H1 (cell line): ENCODE measurements around the gene ATP11C. TPM values are rescaled to one million over a fixed set of nuclear protein-coding genes. Genes with fewer than 3 reads are reported as not detected.

ENCODE experiments used
- CTCF ChIA-PET: fragments of 300-600 bp; sonication (Branson Sonifier 250); formaldehyde crosslinking; loops from one replicate; lab custom pipeline; 2021; ENCODE audit not compliant: partially characterized antibody; lab: Charles Lee
- POLR2A ChIA-PET: fragments of 300-600 bp; sonication (Branson Sonifier 250); formaldehyde crosslinking; loops from one replicate; lab custom pipeline; 2021; ENCODE audit warnings: inconsistent platforms; ENCODE audit not compliant: partially characterized antibody; lab: Charles Lee
- DNase-seq, 2 experiments: peaks; one replicate each; pipeline versions ENCODE4 v3.0.0 to v3.0.0-alpha.2; 2010 to 2022; ENCODE audit warnings: low spot score in 2 of 2, low read depth in 1 of 2, mixed read lengths in 1 of 2
- FAIRE-seq: peaks from 2 replicates; lab custom pipeline; 2011; peaks lifted over from hg19 to GRCh38; lab: Jason Lieb, UNC
- H2AFZ ChIP-seq: 2 replicates; pipeline ENCODE4 v1.8.1; 2012; ENCODE audit warnings: low read length, inconsistent platforms
- H2AK5ac ChIP-seq: 2 replicates; pipeline ENCODE4 v1.6.1; 2013; ENCODE audit warnings: low read depth, low read length
- H2BK120ac ChIP-seq: replicated peaks from 2 replicates; pipeline ENCODE3; 2013; ENCODE audit warnings: low read depth, low read length, inconsistent platforms
- H2BK12ac ChIP-seq: 2 replicates; pipeline ENCODE4 v1.6.1; 2013; ENCODE audit warnings: low read depth, low read length
- H2BK15ac ChIP-seq: 2 replicates; pipeline ENCODE4 v1.6.1; 2013; ENCODE audit warnings: low read length
- H2BK20ac ChIP-seq: 2 replicates; pipeline ENCODE4 v1.6.1; 2013; ENCODE audit warnings: low read length
- H2BK5ac ChIP-seq: 2 replicates; pipeline ENCODE4 v1.6.1; 2013; ENCODE audit warnings: low read depth, low read length
- H3K14ac ChIP-seq: 2 replicates; pipeline ENCODE4 v1.6.1; 2013; ENCODE audit warnings: inconsistent platforms; ENCODE audit not compliant: insufficient read length
- H3K18ac ChIP-seq: 2 replicates; pipeline ENCODE4 v1.6.1; 2013; ENCODE audit warnings: low read length; ENCODE audit errors: extremely low read depth
- H3K23ac ChIP-seq: 2 replicates; pipeline ENCODE4 v1.6.1; 2013; ENCODE audit warnings: inconsistent platforms; ENCODE audit not compliant: insufficient read length
- H3K23me2 ChIP-seq: 2 replicates; pipeline ENCODE4 v1.6.1; 2013; ENCODE audit warnings: low read depth, low read length
- H3K27ac ChIP-seq: 2 replicates; pipeline ENCODE4 v1.6.1; 2011; ENCODE audit warnings: low read depth, low read length, inconsistent platforms
- H3K27me3 ChIP-seq, 4 experiments: replicated peaks in 1 of 4; 1 replicate in 1 of 4; 2 replicates in 3 of 4; pipeline versions ENCODE4 v1.6.1 to v1.8.1; 2011 to 2013; ENCODE audit warnings: low read length in 3 of 4, mild to moderate bottlenecking in 3 of 4, inconsistent platforms in 2 of 4, mixed read lengths in 2 of 4, moderate library complexity in 1 of 4; ENCODE audit not compliant: control insufficient read depth in 3 of 4, insufficient read depth in 3 of 4; ENCODE audit errors: extremely low read depth in 1 of 4
- H3K36me3 ChIP-seq, 4 experiments: 2 replicates each; pipeline versions ENCODE4 v1.6.1 to v1.8.1; 2011 to 2013; ENCODE audit warnings: mild to moderate bottlenecking in 4 of 4, low read length in 3 of 4, moderate library complexity in 2 of 4, control low read depth in 1 of 4, inconsistent platforms in 1 of 4; ENCODE audit not compliant: insufficient read depth in 4 of 4, control insufficient read depth in 2 of 4
- H3K4ac ChIP-seq: replicated peaks from 2 replicates; pipeline ENCODE3; 2013; ENCODE audit warnings: low read length, low read depth, mixed read lengths, inconsistent platforms; ENCODE audit not compliant: insufficient read length
- H3K4me1 ChIP-seq, 4 experiments: replicated peaks in 1 of 4; 1 replicate in 1 of 4; 2 replicates in 3 of 4; pipeline versions ENCODE4 v1.6.1 to v1.8.1; 2011 to 2013; ENCODE audit warnings: low read length in 3 of 4, inconsistent platforms in 2 of 4, mixed read lengths in 1 of 4; ENCODE audit not compliant: insufficient read depth in 4 of 4, control insufficient read depth in 3 of 4
- H3K4me2 ChIP-seq, 2 experiments: 2 replicates each; pipeline versions ENCODE4 v1.6.1 to v1.8.1; 2011 to 2013; ENCODE audit warnings: low read depth in 2 of 2, low read length in 2 of 2, control low read depth in 1 of 2, inconsistent platforms in 1 of 2, mild to moderate bottlenecking in 1 of 2; ENCODE audit not compliant: insufficient read depth in 1 of 2
- H3K4me3 ChIP-seq, 4 experiments: fragments of 200-600, 300-600 bp in 1 of 4; sonication (generic), shearing (Covaris generic), sonication (Bioruptor Twin) in 1 of 4; 2 replicates each; pipeline versions ENCODE4 v1.5.1 to v1.8.1; 2011 to 2016; ENCODE audit warnings: low read length in 4 of 4, low read depth in 3 of 4, control low read depth in 2 of 4, inconsistent platforms in 2 of 4, mild to moderate bottlenecking in 2 of 4, mixed read lengths in 1 of 4, moderate library complexity in 1 of 4; ENCODE audit not compliant: insufficient read depth in 2 of 4; ENCODE audit errors: extremely low read depth in 1 of 4
- H3K56ac ChIP-seq: replicated peaks from 2 replicates; pipeline ENCODE3; 2013; ENCODE audit warnings: low read depth, mild to moderate bottlenecking, mixed read lengths, low read length, inconsistent platforms; ENCODE audit not compliant: insufficient read length
- H3K79me1 ChIP-seq: 2 replicates; pipeline ENCODE4 v1.6.1; 2013; ENCODE audit warnings: low read depth, low read length, control low read depth
- H3K79me2 ChIP-seq, 2 experiments: 2 replicates each; pipeline versions ENCODE4 v1.6.1 to v1.8.1; 2012 to 2013; ENCODE audit warnings: low read length in 2 of 2, mild to moderate bottlenecking in 2 of 2, inconsistent platforms in 1 of 2; ENCODE audit not compliant: insufficient read depth in 2 of 2, control insufficient read depth in 1 of 2
- H3K9ac ChIP-seq, 4 experiments: replicated peaks in 1 of 4; 1 replicate in 1 of 4; 2 replicates in 3 of 4; pipeline versions ENCODE4 v1.6.1 to v1.8.1; 2011 to 2013; ENCODE audit warnings: low read depth in 3 of 4, low read length in 3 of 4, control low read depth in 2 of 4, mild to moderate bottlenecking in 2 of 4, moderate library complexity in 2 of 4, inconsistent platforms in 1 of 4; ENCODE audit errors: extremely low read depth in 1 of 4
- H3K9me3 ChIP-seq, 2 experiments: 2 replicates each; pipeline versions ENCODE4 v1.6.1 to v1.8.1; 2012 to 2013; ENCODE audit warnings: mild to moderate bottlenecking in 2 of 2, moderate library complexity in 2 of 2, control low read depth in 1 of 2, inconsistent platforms in 1 of 2, low read depth in 1 of 2, low read length in 1 of 2, mixed read lengths in 1 of 2; ENCODE audit not compliant: insufficient read depth in 2 of 2
- H4K20me1 ChIP-seq, 2 experiments: replicated peaks in 1 of 2; 2 replicates each; pipeline versions ENCODE3 to v1.8.1; 2011 to 2013; ENCODE audit warnings: inconsistent platforms in 2 of 2, low read length in 2 of 2, mild to moderate bottlenecking in 1 of 2; ENCODE audit not compliant: insufficient read depth in 2 of 2, control insufficient read depth in 1 of 2
- H4K5ac ChIP-seq: 2 replicates; pipeline ENCODE4 v1.6.1; 2013; ENCODE audit warnings: low read length, low read depth, mixed read lengths, inconsistent platforms; ENCODE audit not compliant: insufficient read length
- H4K8ac ChIP-seq: 2 replicates; pipeline ENCODE4 v1.8.0; 2013; ENCODE audit warnings: mild to moderate bottlenecking, moderate library complexity, low read length, inconsistent platforms; ENCODE audit not compliant: insufficient read depth; ENCODE audit errors: extremely low read depth
- H4K91ac ChIP-seq: replicated peaks from 2 replicates; pipeline ENCODE3; 2013; ENCODE audit warnings: low read length, mixed read lengths, inconsistent platforms; ENCODE audit not compliant: insufficient read length
- E2F6 ChIP-seq: IDR thresholded peaks from 2 replicates; pipeline ENCODE4 v1.6.1; 2012; ENCODE audit warnings: inconsistent platforms
- EP300 ChIP-seq, 2 experiments: IDR thresholded peaks; 1 replicate in 1 of 2; 2 replicates in 1 of 2; pipeline ENCODE4 v1.6.1; 2011 to 2012; ENCODE audit warnings: low read depth in 2 of 2, low read length in 2 of 2, mild to moderate bottlenecking in 2 of 2, borderline replicate concordance in 1 of 2, inconsistent platforms in 1 of 2, moderate library complexity in 1 of 2
- FOSL1 ChIP-seq: IDR thresholded peaks from 2 replicates; pipeline ENCODE4 v1.6.1; 2011; ENCODE audit warnings: mild to moderate bottlenecking, low read depth, low read length, moderate library complexity; ENCODE audit not compliant: insufficient read depth
- KDM5A ChIP-seq: fragments of 200-600 bp; IDR thresholded peaks from 2 replicates; pipeline ENCODE4 v1.7.1; 2012; ENCODE audit warnings: mild to moderate bottlenecking, low read length, inconsistent platforms, mixed read lengths
- SIRT6 ChIP-seq: IDR thresholded peaks from one replicate; pipeline ENCODE4 v1.7.1; 2012; ENCODE audit warnings: low read length, inconsistent platforms
- WGBS, 2 experiments: shearing (Covaris generic) in 1 of 2; methylation state at CpG; one replicate each; pipeline versions ENCODE4 v1.1.6 to v1.1.7; 2013 to 2015; ENCODE audit warnings: low lambda C conversion rate in 2 of 2, mixed read lengths in 2 of 2, inconsistent platforms in 1 of 2, low coverage in 1 of 2, missing lambda C conversion rate in 1 of 2; ENCODE audit not compliant: insufficient replicate concordance in 2 of 2, insufficient coverage in 1 of 2, insufficient read length in 1 of 2; ENCODE audit errors: extremely low coverage in 1 of 2, missing lambda C conversion rate in 1 of 2; 5-methylcytosine and 5-hydroxymethylcytosine counted together
- polyA plus RNA-seq, 7 experiments: library from polyadenylated mRNA; depleted of rRNA in 3 of 7; stranded (reverse) in 5 of 7; unstranded in 2 of 7; fragments of >200 nt in 5 of 7; fragments of 200-250 nt in 2 of 7; gene quantifications; 1 replicate in 5 of 7; 2 replicates in 1 of 7; 4 replicates in 1 of 7; pipeline versions ENCODE4 v1.2.1 to v1.2.3, GENCODE V29; 2011 to 2013; ENCODE audit warnings: missing spikeins in 2 of 7, mixed read lengths in 2 of 7
- total RNA-seq: library from RNA; stranded (reverse); fragmentation: NEBNext Ultra II Directional; extraction: Animal tissue kit (Norgen Biotek cat#: 25700); gene quantifications from 2 replicates; pipeline ENCODE4 v1.2.1, GENCODE V29; 2021

Gene ATP11C
- total and polyA plus RNA-seq, 2 of the 8 experiments (the other 6 are each of a cell fraction or from before 2014, with no cell fraction given): 14.7 to 52.1 TPM

DNA sequence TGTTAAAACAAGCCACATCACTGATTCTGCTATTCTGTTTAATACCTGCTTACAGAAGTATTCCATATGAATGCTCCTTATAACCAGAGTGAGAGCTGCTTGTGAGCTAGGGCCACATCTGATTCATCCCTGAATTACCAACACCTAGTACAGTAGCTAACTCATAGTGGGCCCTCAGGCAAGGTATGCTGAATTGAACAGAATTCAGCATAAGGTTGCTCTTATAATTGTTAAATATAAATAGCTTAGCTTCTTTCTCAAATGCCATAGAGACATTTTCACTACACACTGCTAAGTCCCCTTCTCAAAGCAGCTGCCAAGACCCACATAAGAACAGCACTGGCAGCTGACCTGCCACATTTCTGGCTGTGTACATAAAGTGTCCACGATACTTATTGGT is 197.9 kb downstream of the ATP11C start:
- Histone ChIP-seq H3K23ac (no peak overlapping the region), H4K8ac (no peak overlapping the region), H2BK5ac (no peak overlapping the region), H3K4me1 (no peaks in the 10 kb centered on the region), H3K36me3 (peaks cover 0 to 3% (median 0%) of the 10 kb centered on the region in 4 experiments; a peak in 2 of 8 replicates), H3K4me2 (no peak overlapping the region), H3K18ac (no peak overlapping the region), H2AFZ (no peak overlapping the region), H3K27me3 (no peaks in the 10 kb centered on the region), H2BK20ac (no peak overlapping the region), H3K9ac (no peak overlapping the region), H2AK5ac (no peak overlapping the region), H3K4me3 (no peak overlapping the region), H3K79me1 (no peaks in the 10 kb centered on the region), H4K20me1 (no peaks in the 10 kb centered on the region), H4K91ac (no peak overlapping the region), H3K14ac (no peak overlapping the region), H2BK15ac (no peak overlapping the region), H3K23me2 (no peaks in the 10 kb centered on the region), H3K56ac (no peak overlapping the region), H3K4ac (no peak overlapping the region), H2BK120ac (no peak overlapping the region), H4K5ac (no peak overlapping the region), H2BK12ac (no peak overlapping the region), H3K27ac (no peak overlapping the region), H3K79me2 (no peaks in the 10 kb centered on the region), H3K9me3 (no peaks in the 10 kb centered on the region)
- DNase-seq (no peak), FAIRE-seq (no peak)
- no peak for TF ChIP-seq EP300 (IDR thresholded peaks at IDR 0.05; ENCODE audit: borderline replicate concordance in 1 of 2, low read depth in 2 of 2, low read length in 2 of 2)
- TF ChIP-seq KDM5A: no peak
- no peak for TF ChIP-seq SIRT6
- no peak for TF ChIP-seq E2F6
- TF ChIP-seq FOSL1: no peak
- CTCF ChIA-PET: interaction anchor here (0.9 kb wide), 1 partner anchor 24 kb away, joined by 4 read pairs; no protein-coding TSS in a partner anchor
- 88% methylated on average over 1 of the region's 1 CpG; no CpG with 5 or more reads in 1 of the 2 experiments for WGBS, 2 experiments
- POLR2A ChIA-PET: interaction anchor here (1.4 kb wide), 1 partner anchor 12 kb away, joined by 3 read pairs; no protein-coding TSS in a partner anchor
